ENCODE data around the gene HES3.

The HES3 gene

GRCh38 chr1:6265151-6265550 lies 21.2 kb downstream of the HES3 start:
- DNase-seq: no peak

DNA sequence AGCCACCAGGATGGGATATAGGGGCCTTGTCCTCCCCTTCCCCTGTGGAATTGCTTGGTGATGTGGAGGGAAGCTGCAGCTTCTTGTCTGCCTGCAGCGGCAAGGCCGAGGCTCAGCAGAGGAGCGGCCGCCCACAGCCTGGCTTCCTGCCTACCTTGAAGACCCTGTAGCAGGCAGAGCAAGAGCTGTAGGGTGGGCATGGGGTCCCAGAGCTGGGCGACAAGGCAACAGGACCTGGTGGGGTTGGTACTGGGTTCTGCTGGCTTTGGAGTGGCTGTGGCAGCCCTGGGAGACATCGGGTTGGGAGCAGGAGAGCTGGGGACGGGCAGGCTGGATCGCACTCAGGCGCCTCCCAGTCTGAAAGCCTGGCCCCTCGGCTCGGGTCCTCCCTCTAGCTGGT lies 22.7 kb downstream of the HES3 start:
- no peak for DNase-seq

- no peak for DNase-seq
Measured at GRCh38 chr1:6267686-6268322, 23.8 kb downstream of the HES3 start.

DNA sequence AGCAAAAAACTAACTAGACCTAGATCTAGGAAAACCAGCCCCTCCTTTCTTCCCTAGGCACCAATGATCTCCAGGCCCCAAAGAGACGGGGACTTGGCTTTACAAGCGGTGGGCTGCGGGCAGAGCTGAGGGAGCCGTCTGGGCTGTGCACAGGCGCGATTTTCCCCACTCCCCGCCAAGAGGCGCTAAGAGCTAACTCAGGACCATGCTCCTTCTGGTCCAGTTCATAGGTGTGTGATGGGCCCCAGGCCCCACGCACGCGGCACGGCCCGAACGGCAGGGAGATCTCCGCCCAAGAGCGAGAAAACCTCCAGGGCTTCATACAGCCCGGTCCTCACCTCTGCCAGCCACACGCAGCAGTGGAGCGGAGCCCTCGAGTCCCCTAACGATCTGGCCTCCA lies 24.4 kb downstream of the HES3 start:
- DNase-seq: no peak

DNA sequence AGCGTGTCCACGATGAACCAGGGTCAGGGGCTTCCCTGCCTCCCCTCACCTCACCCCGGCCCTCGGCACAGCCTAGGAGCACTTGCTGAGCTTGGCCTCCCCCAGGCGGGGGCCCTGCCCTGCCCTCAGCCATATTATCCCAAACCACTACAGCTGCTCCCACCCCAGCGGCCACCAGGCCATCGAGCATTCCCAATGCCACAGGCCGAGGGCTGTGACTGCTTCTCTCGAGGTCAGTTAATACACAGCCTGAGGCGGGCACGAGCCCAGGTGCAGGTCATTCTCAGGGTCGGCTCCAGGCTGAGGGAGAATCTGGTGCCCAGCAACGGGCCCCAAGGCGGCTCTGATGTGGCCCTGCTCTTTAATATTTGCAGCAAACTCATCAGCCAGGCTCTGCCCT lies 25.3 kb downstream of the HES3 start:
- no peak for DNase-seq

- no peak for DNase-seq
Measured at GRCh38 chr1:6269720-6270400, 25.9 kb downstream of the HES3 start.

- no peak for DNase-seq
Measured at GRCh38 chr1:6270401-6270800, 26.4 kb downstream of the HES3 start.

DNA sequence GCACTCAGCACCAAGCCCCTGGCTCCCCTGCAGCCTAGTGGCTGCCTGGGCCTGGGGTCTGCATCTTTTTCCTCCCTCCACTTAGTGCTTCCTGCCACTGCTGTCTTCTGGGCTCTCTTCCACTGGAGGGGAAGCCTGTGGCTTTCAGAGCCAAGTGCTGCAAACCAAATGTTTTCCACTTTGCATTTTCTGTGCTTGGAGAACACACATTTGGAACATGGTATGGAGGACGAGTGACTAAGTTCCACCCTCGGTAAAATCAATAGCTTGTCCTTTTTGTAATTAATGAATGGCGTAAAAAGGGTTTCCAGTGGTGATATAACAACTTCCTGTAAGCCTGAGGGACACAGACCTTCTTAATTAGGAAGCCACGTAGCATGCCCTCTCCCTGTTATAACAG lies 27.0 kb downstream of the HES3 start:
- DNase-seq: no peak

DNA sequence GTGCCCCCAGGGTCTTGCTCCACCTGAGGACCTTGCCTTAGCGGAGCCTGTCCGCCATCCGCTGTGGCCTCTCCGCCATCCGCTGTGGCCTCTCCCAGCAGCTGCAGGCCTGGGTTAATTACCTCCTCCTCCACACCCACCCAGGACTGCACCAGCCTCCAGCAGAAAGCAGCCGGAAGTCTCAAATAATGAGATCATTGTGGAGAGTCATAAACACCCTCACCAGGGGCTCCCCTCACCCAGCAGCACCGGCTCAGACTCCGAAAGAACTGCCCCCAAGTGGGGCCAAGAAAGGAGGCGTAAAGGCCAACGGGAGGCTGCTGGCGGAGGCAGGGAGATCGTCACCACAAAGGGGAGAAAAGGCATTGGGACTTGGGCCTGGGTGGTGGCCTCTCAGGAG lies 27.6 kb downstream of the HES3 start:
- no peak for DNase-seq

DNA sequence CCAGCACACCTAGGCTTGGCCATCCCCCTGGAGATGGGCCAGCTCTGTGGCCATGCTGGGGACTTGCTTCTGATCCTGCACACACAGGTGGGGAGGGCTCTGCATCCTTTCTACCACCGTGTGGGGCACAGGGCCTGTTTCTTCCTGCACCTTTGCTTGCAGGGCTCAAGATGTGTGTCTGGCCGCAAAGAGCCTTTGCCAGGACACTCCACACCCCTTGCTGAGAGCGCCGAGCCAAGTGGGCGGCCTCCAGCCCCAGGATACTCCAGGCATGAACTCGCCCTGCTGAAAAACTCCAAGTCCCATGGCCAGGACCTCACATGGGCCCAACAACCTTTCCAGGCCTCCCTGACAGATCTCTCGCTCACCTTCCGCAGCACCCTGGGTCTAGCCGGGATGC lies 28.5 kb downstream of the HES3 start:
- DNase-seq: no peak

DNA sequence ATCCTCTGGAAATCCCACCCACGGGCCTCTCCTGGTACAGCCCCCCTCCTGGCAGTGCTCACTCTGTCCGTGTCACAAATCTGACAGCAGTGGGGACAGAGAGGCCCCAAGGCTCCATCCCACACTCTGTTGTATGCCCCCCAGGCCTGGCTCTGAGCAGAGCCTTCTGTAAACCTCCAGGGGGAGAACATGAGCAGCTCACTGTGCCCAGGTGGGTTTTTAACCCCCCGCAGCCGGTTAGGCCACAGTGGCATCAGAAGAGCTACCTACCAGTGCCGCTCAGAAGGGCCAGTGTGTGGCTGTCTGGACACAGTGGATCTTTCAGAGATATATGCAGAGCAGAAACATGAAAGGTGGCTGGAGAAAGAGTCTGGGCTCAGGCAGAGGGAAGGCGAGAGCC lies 28.9 kb downstream of the HES3 start:
- no peak for DNase-seq

- DNase-seq: no peak
Measured at GRCh38 chr1:6273380-6273891, 29.5 kb downstream of the HES3 start.

- DNase-seq: no peak
Measured at GRCh38 chr1:6274102-6274501, 30.1 kb downstream of the HES3 start.

GRCh38 chr1:6274622-6275139 lies 30.7 kb downstream of the HES3 start:
- DNase-seq: no peak

DNA sequence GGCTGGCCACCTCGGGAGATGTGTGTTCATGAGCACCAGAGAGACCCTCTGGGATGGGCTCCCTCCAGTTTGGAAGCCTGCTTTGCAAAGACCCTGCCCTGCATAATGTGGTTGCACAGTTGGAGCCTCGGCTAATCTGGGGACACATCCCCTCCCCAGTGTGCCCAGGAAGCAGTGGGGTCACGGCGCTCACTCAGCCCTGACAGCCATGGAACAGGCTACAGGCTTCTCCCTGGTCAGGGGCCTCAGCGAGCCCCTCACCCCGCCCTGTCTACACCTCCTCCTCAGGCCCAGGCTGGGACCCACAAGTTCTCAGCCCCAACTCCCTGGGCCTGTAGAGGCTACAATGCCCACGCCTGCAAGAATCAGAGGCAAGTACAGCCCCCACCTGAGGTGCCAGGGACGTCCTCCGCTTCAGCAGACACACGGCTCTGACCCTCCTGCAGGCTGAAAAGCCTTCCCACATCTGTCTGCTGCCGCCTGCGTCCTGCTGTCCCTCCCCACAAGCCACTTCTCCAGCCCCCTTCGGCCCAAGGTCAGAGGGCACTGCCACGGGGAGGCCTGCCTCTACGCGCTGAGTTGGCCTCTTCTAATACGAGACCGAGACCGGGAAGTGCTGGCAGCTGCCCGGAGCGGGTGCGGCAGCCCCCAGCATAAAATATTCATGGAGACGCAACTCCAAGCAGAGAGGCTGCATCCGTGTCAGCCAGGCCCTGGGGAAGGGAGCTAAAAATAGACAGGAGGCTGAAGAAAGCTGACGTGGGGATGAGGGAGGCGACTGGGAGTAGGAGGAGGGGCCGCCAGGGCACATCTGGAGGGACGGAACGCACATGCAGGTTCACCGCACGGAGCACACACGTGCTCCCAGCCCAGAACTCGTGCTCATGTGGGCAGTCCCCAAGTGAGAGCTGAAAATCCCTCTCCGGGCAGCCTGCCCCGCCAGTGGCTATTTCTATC lies 32.1 kb downstream of the HES3 start:
- DNase-seq: no peak

DNA sequence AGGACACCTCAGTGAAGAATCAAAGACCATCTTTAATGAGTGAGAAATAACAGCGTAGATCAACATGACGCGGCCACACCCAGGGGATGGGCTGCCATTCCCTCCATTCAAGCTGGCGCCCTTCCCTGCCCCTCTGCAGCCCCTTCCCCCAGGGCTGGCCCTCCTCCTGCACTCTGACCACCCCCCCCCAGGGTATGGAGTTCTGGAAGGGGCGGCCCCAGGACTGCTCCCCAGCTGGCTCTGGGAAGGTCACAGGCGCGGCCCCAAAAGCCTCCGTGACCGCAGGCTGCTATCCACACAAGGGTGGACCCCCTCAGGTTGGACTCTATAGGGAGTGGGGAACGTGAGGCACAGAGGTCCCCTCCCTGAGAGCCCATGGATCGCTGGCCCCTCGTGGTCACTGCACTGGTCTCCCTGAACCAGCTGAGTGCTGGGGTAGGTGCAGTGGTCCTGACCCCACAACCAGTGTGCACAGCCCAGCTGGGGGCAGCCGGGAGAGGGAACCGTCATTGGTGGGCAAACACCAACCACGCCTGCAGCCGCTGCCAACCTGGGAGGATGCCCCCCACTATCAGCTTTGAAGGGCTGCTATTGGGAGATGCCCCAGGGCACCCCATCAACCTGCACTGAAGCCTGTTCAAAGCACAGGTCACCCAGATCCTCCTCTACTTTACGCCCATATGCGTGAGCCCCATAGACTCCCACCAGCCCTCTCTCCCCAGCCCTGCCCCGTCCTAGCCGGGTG lies 33.0 kb downstream of the HES3 start:
- no peak for DNase-seq

GRCh38 chr1:6278263-6278662 lies 34.3 kb downstream of the HES3 start:
- no peak for DNase-seq

GRCh38 chr1:6279066-6279465 lies 35.1 kb downstream of the HES3 start:
- DNase-seq: no peak

DNA sequence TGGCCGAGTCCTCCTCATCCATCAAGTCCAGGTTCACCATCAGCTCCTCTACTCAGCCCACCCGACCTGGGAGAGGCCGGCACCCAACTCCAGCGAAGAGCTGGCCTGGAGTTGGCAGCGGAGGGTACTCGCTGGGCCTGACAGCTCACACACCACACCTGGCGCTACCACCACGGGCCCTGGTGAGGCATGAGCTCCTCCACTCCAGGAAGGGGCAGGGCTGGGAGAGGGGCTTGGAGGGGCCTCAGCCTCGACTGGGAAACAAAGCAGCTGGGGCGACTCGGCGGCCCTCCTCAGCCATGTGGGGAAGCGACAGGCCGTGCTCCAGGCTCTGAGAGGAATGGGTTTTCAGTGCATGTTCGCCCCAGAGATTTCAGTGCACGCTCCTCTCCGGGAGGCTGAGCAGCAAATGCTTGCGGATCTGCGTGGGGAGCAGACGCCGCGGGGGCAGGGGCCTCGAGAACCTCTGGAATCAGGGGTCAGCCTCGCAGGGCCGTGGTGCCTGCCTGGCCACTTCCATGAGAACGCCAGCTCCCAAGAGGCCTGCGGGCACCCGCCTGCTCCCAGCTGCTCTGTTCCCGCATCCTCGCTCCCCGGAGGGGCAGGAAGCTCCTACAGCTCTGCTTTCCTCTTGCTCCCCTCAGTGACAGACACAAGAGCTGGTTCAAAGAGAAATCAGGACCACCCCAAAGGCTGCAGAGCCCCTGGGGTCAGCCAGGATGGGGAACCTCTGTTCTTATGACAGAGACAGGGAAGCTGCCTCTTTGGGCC lies 35.8 kb downstream of the HES3 start:
- no peak for DNase-seq

- DNase-seq: no peak
Measured at GRCh38 chr1:6280761-6281451, 36.9 kb downstream of the HES3 start.

Data from activated CD4-positive, alpha-beta T cell treated with anti-CD3 and anti-CD28 coated beads for 1 hour (primary cell).